Naive B cell (primary cell): ENCODE data around the gene PCDHGA5. TPM values are rescaled to one million over a fixed set of nuclear protein-coding genes. Genes with fewer than 3 reads are reported as not detected.
"Not testable (repeated sequence)": the region's sequence is repeated elsewhere in the genome, so short reads cannot be mapped to it uniquely, and the experiment has no call there.

Experiments
- ATAC-seq, 2 donors: fragments of 150-1000 bp; cut with Tn5 transposase; 2 replicates each; pipeline ENCODE4 v1.10.0; 2021; ENCODE audit warnings: low read depth in 2 of 2, mild to moderate bottlenecking in 2 of 2, moderate library complexity in 2 of 2
- DNase-seq: peaks from one replicate; pipeline ENCODE4 v3.0.0; 2022
- H3K27ac Mint-ChIP-seq, 6 donors: one replicate each; pipeline ENCODE4 v1.8.0; 2020 to 2022; ENCODE audit warnings: mild to moderate bottlenecking in 6 of 6, mixed read lengths in 6 of 6, moderate library complexity in 5 of 6, inconsistent platforms in 2 of 6
- H3K27me3 Mint-ChIP-seq, 3 donors: one replicate each; pipeline ENCODE4 v1.8.0; 2021 to 2022; ENCODE audit warnings: mixed read lengths in 3 of 3, mild to moderate bottlenecking in 1 of 3
- H3K36me3 Mint-ChIP-seq, 2 donors: one replicate each; pipeline ENCODE4 v1.8.0; 2020 to 2022; ENCODE audit warnings: mixed read lengths in 2 of 2, inconsistent platforms in 1 of 2, mild to moderate bottlenecking in 1 of 2
- H3K4me1 Mint-ChIP-seq, 3 donors: one replicate each; pipeline ENCODE4 v1.8.0; 2020 to 2022; ENCODE audit warnings: mixed read lengths in 3 of 3, inconsistent platforms in 1 of 3, mild to moderate bottlenecking in 1 of 3, moderate library complexity in 1 of 3
- H3K4me3 Mint-ChIP-seq, 8 donors: one replicate each; pipeline ENCODE4 v1.8.0; 2020 to 2022; ENCODE audit warnings: mild to moderate bottlenecking in 8 of 8, mixed read lengths in 8 of 8, moderate library complexity in 8 of 8, inconsistent platforms in 2 of 8
- H3K9me3 Mint-ChIP-seq, 7 donors: one replicate each; pipeline ENCODE4 v1.8.0; 2020 to 2022; ENCODE audit warnings: mixed read lengths in 7 of 7, mild to moderate bottlenecking in 5 of 7, inconsistent platforms in 2 of 7, moderate library complexity in 1 of 7
- polyA plus RNA-seq, 6 donors: library from polyadenylated mRNA; unstranded; fragments of 300-500 nt; fragmentation: Illumina TruSeq; gene quantifications; one replicate each; pipeline ENCODE4 v1.2.3, GENCODE V29; 2021; ENCODE audit warnings: low read depth in 6 of 6

The PCDHGA5 gene
- polyA plus RNA-seq, 6 donors from 2014 or later: 0.10 TPM; not detected in 5

DNA sequence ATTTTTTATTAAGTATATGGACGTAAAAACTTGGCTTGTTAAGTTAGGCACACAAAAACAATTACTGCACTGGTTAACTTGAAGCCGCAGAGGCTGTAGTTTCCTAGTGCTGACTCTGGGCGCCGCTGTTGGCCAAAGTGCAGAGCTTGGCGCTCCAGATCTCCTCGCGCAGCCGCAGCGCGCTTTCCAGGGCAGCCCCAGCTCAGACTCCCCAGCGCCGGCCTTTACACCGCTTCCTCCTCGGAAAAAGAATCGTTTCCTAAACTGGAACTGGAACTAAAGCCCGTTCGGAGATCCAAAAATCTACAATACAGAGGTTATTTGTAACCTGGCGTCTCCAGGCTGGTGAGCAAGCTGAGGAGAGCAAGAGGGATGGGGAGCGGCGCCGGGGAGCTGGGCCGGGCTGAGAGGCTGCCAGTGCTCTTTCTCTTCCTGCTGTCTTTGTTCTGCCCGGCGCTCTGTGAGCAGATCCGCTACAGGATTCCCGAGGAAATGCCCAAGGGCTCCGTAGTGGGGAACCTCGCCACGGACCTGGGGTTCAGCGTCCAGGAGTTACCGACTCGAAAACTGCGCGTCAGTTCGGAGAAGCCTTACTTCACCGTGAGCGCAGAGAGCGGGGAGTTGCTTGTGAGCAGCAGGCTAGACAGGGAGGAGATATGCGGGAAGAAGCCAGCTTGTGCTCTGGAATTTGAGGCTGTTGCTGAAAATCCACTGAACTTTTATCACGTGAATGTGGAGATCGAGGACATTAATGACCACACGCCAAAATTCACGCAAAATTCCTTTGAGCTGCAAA is 34.0 kb downstream of the PCDHGA5 start, which contains the start of gene PCDHGB5:
Gene PCDHGB5, plus strand, starts transcription at position 192 of the 796 bp plus-strand sequence. Its CDS starts 181 bp downstream, at position 373.
- Mint-ChIP-seq H3K4me3 (peak within 1 kb of the TSS; percentile 2 to 83 (median 42)), H3K27ac (peak within 1 kb of the TSS in 1 of 6 donors; percentile 63), H3K9me3 (peaks cover 4 to 60% (median 34%) of the 10 kb centered on the region in 7 donors), H3K27me3 (peaks cover 47 to 74% (median 52%) of the 10 kb centered on the region in 3 donors), H3K36me3 (peaks cover 12 to 19% of the 10 kb centered on the region in 2 donors)
- H3K4me1 Mint-ChIP-seq, DNase-seq: not testable (repeated sequence)
- peak; percentile 58 to 61 for ATAC-seq

DNA sequence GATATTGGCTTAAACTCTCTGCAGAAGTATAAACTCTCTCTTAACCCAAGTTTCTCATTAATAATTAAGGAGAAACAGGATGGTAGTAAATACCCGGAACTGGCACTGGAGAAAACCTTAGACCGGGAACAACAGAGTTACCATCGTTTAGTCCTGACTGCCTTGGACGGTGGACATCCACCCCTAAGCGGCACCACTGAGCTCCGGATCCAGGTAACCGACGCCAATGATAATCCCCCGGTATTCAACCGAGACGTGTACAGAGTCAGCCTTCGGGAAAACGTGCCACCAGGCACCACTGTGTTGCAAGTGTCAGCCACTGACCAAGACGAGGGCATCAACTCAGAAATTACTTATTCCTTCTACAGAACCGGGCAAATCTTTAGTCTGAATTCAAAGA is 34.6 kb downstream of the PCDHGA5 start:
- Mint-ChIP-seq H3K9me3 (peaks cover 4 to 61% (median 35%) of the 10 kb centered on the region in 7 donors), H3K27me3 (peaks cover 50 to 74% (median 57%) of the 10 kb centered on the region in 3 donors), H3K4me1 (peaks cover 0 to 3% (median 0%) of the 10 kb centered on the region in 3 donors), H3K36me3 (peaks cover 9 to 25% of the 10 kb centered on the region in 2 donors), H3K4me3 (peak overlapping the region in 1 of 8 donors; percentile 29), H3K27ac (peak overlapping the region in 1 of 6 donors; percentile 63)
- DNase-seq (no peak), ATAC-seq (no peak)

GRCh38 chr5:141399555-141400258 is 35.7 kb downstream of the PCDHGA5 start:
- Mint-ChIP-seq H3K4me3 (peak overlapping the region in 2 of 8 donors; percentile 20 to 30), H3K4me1 (peaks cover 0 to 3% (median 0%) of the 10 kb centered on the region in 3 donors), H3K27ac (peak overlapping the region in 3 of 6 donors; percentile 58 to 92 (median 81)), H3K27me3 (peaks cover 52 to 76% (median 58%) of the 10 kb centered on the region in 3 donors), H3K9me3 (peaks cover 4 to 56% (median 35%) of the 10 kb centered on the region in 7 donors), H3K36me3 (peaks cover 4 to 27% of the 10 kb centered on the region in 2 donors)
- DNase-seq: no peak
- ATAC-seq: no peak

DNA sequence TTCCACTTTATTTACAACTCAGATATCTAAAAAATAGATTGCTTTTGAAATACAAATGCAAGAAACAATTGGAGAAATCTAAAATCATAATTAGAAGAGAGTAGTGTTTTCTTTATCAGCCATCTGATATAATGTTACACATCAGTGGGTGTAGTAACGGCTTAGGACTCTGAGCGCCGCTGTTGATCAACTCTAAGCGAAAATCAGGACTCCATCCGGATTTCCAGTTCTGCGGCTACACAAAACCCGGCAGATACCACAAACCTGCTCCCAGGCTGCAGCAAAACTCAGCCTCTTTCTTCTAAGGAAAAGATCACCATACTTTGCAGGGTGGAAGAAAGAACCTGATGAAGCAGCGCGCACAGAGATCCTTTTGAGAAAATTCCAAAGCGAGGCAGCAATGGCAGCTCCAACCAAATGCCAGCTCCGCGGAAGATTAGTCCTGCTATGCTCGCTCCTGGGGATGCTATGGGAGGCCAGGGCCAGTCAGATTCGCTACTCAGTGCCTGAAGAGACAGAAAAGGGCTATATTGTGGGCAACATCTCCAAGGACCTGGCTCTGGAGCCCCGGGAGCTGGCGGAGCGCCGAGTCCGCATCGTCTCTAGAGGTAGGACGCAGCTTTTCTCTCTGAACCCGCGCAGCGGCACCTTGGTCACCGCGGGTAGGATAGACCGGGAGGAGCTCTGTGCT is 38.7 kb downstream of the PCDHGA5 start, which contains the start of gene PCDHGA9:
Gene PCDHGA9, plus strand, starts transcription at position 226 of the 691 bp plus-strand sequence. Its CDS starts 175 bp downstream, at position 401.
- Mint-ChIP-seq H3K27me3 (peaks cover 57 to 78% (median 69%) of the 10 kb centered on the region in 3 donors), H3K4me1 (peaks cover 0 to 5% (median 3%) of the 10 kb centered on the region in 3 donors)
- ATAC-seq: no peak

DNA sequence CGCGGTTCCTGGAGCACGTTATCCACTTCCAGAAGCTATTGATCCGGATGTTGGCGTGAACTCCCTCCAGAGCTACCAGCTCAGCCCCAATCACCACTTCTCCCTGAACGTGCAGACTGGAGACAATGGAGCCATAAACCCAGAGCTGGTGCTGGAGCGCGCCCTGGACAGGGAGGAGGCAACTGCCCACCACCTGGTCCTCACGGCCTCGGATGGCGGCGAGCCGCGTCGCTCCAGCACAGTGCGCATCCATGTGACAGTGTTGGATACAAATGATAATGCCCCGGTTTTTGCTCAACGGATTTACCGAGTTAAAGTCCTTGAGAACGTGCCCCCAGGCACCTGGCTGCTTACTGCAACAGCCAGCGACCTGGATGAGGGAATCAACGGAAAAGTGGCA is 39.4 kb downstream of the PCDHGA5 start:
- H3K4me3 Mint-ChIP-seq: peak overlapping the region in 3 of 8 donors; percentile 5 to 75 (median 18)
- no peak for DNase-seq
- H3K27ac Mint-ChIP-seq: peak overlapping the region in 2 of 6 donors; percentile 24 to 81
- peaks cover 59 to 84% (median 74%) of the 10 kb centered on the region in 3 donors for H3K27me3 Mint-ChIP-seq
- peaks cover 4 to 42% of the 10 kb centered on the region in 2 donors for H3K36me3 Mint-ChIP-seq
- H3K4me1 Mint-ChIP-seq: peaks cover 0 to 12% (median 3%) of the 10 kb centered on the region in 3 donors
- H3K9me3 Mint-ChIP-seq: peaks cover 4 to 68% (median 46%) of the 10 kb centered on the region in 7 donors
- ATAC-seq: no peak

More for the DNA sequence above, 38.7 kb downstream of the PCDHGA5 start, which contains the start of gene PCDHGA9:
- peaks cover 4 to 61% (median 42%) of the 10 kb centered on the region in 7 donors for H3K9me3 Mint-ChIP-seq
- peaks cover 4 to 37% of the 10 kb centered on the region in 2 donors for H3K36me3 Mint-ChIP-seq
- H3K4me3 Mint-ChIP-seq: peak within 1 kb of the TSS; percentile 65 to 89 (median 78)
- H3K27ac Mint-ChIP-seq: peak within 1 kb of the TSS in 2 of 6 donors; percentile 56 to 82
- DNase-seq: no peak

GRCh38 chr5:141407790-141408505 is 44.0 kb downstream of the PCDHGA5 start, which contains the start of gene PCDHGB6:
Gene PCDHGB6 (plus strand): TSS chr5:141408021. CDS start chr5:141408203, 182 bp downstream.
- Mint-ChIP-seq H3K27me3 (peaks cover 61 to 72% (median 63%) of the 10 kb centered on the region in 3 donors), H3K4me1 (peaks cover 3 to 15% (median 4%) of the 10 kb centered on the region in 3 donors), H3K9me3 (peaks cover 5 to 67% (median 41%) of the 10 kb centered on the region in 7 donors), H3K27ac (peak within 1 kb of the TSS in 3 of 6 donors; percentile 20 to 53 (median 28)), H3K4me3 (peak within 1 kb of the TSS; percentile 35 to 86 (median 62)), H3K36me3 (peaks cover 11 to 50% of the 10 kb centered on the region in 2 donors)
- ATAC-seq: peak; percentile 16 to 38
- not testable (repeated sequence) for DNase-seq

DNA sequence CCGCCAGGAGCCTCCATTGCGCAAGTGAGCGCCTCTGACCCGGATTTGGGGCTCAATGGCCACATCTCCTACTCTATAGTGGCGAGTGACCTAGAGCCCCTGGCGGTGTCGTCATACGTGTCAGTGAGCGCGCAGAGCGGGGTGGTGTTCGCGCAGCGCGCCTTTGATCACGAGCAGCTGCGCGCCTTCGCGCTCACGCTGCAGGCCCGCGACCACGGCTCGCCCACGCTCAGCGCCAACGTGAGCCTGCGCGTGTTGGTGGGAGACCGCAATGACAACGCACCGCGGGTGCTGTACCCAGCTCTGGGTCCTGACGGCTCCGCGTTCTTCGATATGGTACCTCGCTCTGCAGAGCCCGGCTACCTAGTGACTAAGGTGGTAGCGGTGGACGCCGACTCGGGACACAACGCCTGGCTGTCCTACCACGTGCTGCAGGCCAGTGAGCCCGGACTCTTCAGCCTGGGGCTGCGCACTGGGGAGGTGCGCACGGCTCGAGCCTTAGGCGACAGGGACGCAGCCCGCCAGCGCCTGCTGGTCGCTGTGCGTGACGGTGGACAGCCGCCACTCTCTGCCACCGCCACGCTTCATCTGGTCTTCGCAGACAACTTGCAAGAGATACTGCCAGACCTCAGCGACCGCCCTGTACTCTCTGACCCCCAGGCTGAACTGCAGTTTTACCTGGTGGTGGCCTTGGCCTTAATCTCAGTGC is 45.8 kb downstream of the PCDHGA5 start:
- Mint-ChIP-seq H3K9me3 (peaks cover 9 to 70% (median 43%) of the 10 kb centered on the region in 7 donors), H3K36me3 (peaks cover 21 to 46% of the 10 kb centered on the region in 2 donors)

GRCh38 chr5:141411575-141411974 is 47.6 kb downstream of the PCDHGA5 start:
- Mint-ChIP-seq H3K9me3 (peaks cover 9 to 69% (median 44%) of the 10 kb centered on the region in 7 donors), H3K27ac (peak overlapping the region in 2 of 6 donors; percentile 11 to 54), H3K36me3 (peaks cover 29 to 45% of the 10 kb centered on the region in 2 donors), H3K4me3 (peak overlapping the region in 1 of 8 donors; percentile 12), H3K27me3 (peaks cover 60 to 70% (median 61%) of the 10 kb centered on the region in 3 donors), H3K4me1 (peaks cover 11 to 30% (median 16%) of the 10 kb centered on the region in 3 donors)
- DNase-seq (no peak), ATAC-seq (no peak)

More for the DNA sequence above, 45.8 kb downstream of the PCDHGA5 start:
- Mint-ChIP-seq H3K4me1 (peaks cover 11 to 30% (median 14%) of the 10 kb centered on the region in 3 donors), H3K4me3 (peak overlapping the region in 2 of 8 donors; percentile 8 to 34), H3K27ac (peak overlapping the region in 3 of 6 donors; percentile 22 to 48 (median 39)), H3K27me3 (peaks cover 63 to 72% (median 63%) of the 10 kb centered on the region in 3 donors)
- ATAC-seq (no peak), DNase-seq (no peak)

GRCh38 chr5:141412854-141413539 is 49.0 kb downstream of the PCDHGA5 start, which contains the start of gene PCDHGA10:
Gene PCDHGA10 (plus strand): TSS chr5:141412987. CDS start chr5:141413176, 189 bp downstream.
- ATAC-seq (peak; percentile 47 to 52), DNase-seq (no peak)
- Mint-ChIP-seq H3K4me3 (peak within 1 kb of the TSS; percentile 74 to 93 (median 87)), H3K36me3 (peaks cover 32 to 48% of the 10 kb centered on the region in 2 donors), H3K27me3 (peaks cover 62 to 71% (median 67%) of the 10 kb centered on the region in 3 donors), H3K27ac (peak within 1 kb of the TSS in 4 of 6 donors; percentile 43 to 85 (median 66)), H3K9me3 (peaks cover 9 to 70% (median 46%) of the 10 kb centered on the region in 7 donors), H3K4me1 (peaks cover 11 to 22% (median 22%) of the 10 kb centered on the region in 3 donors)

DNA sequence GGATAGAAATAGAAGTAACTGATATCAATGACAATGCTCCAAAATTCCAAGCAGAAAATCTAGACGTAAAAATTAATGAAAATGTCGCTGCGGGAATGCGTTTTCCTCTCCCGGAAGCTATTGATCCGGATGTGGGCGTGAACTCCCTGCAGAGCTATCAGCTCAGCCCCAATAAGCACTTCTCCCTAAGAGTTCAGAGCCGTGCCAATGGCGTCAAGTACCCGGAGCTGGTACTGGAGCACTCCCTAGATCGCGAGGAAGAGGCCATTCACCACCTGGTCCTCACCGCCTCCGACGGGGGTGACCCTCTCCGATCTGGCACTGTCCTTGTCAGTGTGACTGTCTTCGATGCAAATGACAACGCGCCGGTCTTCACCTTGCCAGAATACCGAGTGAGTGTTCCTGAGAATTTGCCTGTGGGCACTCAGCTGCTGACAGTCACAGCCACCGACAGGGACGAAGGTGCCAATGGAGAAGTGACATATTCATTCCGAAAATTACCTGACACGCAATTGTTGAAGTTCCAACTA is 49.6 kb downstream of the PCDHGA5 start:
- Mint-ChIP-seq H3K9me3 (peaks cover 11 to 70% (median 48%) of the 10 kb centered on the region in 7 donors), H3K4me1 (peaks cover 11 to 27% (median 18%) of the 10 kb centered on the region in 3 donors), H3K36me3 (peaks cover 38 to 48% of the 10 kb centered on the region in 2 donors), H3K4me3 (peak overlapping the region; percentile 74 to 93 (median 87)), H3K27me3 (peaks cover 65 to 72% (median 67%) of the 10 kb centered on the region in 3 donors), H3K27ac (peak overlapping the region in 4 of 6 donors; percentile 43 to 85 (median 66))
- ATAC-seq (no peak), DNase-seq (no peak)
